OCI-LY7 (cell line): ENCODE data around the gene ITIH3. TPM values are rescaled to one million over a fixed set of nuclear protein-coding genes. Genes with fewer than 3 reads are reported as not detected.

ENCODE experiments used
- BruUV-seq: library from RNA; stranded (reverse); fragments of 400-500 nt; replicated peaks from 2 replicates; lab custom pipeline; 2021; lab: Mats Ljungman, UMichigan
- CTCF ChIA-PET: fragments of 300-600 bp; sonication (Branson Sonifier 250); formaldehyde crosslinking; loops from one replicate; lab custom pipeline; 2022; ENCODE audit warnings: antibody characterized with exemption; ENCODE audit not compliant: unreplicated experiment; lab: Charles Lee
- POLR2A ChIA-PET: fragments of 300-600 bp; sonication (Branson Sonifier 250); formaldehyde crosslinking; loops from one replicate; lab custom pipeline; 2022; ENCODE audit warnings: antibody characterized with exemption; lab: Charles Lee
- DNase-seq: peaks from one replicate; pipeline ENCODE4 v3.0.0-alpha.2; 2015; ENCODE audit warnings: low spot score
- H2AFZ ChIP-seq: fragments of 200-600 bp; sonication (generic), shearing (Covaris generic); 2 replicates; pipeline ENCODE4 v1.6.1; 2014; ENCODE audit warnings: mild to moderate bottlenecking, antibody characterized with exemption, low read length, moderate library complexity
- H3K27ac ChIP-seq: fragments of 200-600 bp; sonication (generic); 2 replicates; pipeline ENCODE4 v1.5.1; 2014; ENCODE audit warnings: mixed run types, low read depth, mild to moderate bottlenecking, moderate library complexity, low read length, inconsistent platforms; ENCODE audit not compliant: poor library complexity, severe bottlenecking
- H3K36me3 ChIP-seq: fragments of 200-600 bp; sonication (generic); 2 replicates; pipeline ENCODE4 v1.6.1; 2014; ENCODE audit warnings: mild to moderate bottlenecking, antibody characterized with exemption, low read length, moderate library complexity, mixed read lengths; ENCODE audit not compliant: insufficient read depth
- H3K4me1 ChIP-seq: fragments of 200-600 bp; sonication (generic); 2 replicates; pipeline ENCODE4 v1.5.1; 2014; ENCODE audit warnings: mild to moderate bottlenecking, low read length; ENCODE audit not compliant: insufficient read depth, poor library complexity, severe bottlenecking
- H3K4me2 ChIP-seq: fragments of 200-600 bp; sonication (generic); 2 replicates; pipeline ENCODE4 v1.6.1; 2014; ENCODE audit warnings: mild to moderate bottlenecking, low read length
- H3K4me3 ChIP-seq: fragments of 200-600 bp; sonication (generic); 2 replicates; pipeline ENCODE4 v1.5.1; 2014; ENCODE audit warnings: mild to moderate bottlenecking, low read depth, low read length; ENCODE audit not compliant: poor library complexity, severe bottlenecking
- H3K79me2 ChIP-seq: fragments of 200-600 bp; sonication (generic); 2 replicates; pipeline ENCODE4 v1.6.1; 2016; ENCODE audit warnings: low read depth, mild to moderate bottlenecking, low read length, moderate library complexity, mixed read lengths; ENCODE audit not compliant: insufficient read depth
- H3K9me2 ChIP-seq: fragments of 200-600 bp; sonication (generic); 2 replicates; pipeline ENCODE4 v1.6.1; 2016; ENCODE audit warnings: mild to moderate bottlenecking, low read length, mixed read lengths; ENCODE audit not compliant: insufficient read depth
- H3K9me3 ChIP-seq: fragments of 200-600 bp; sonication (generic); 2 replicates; pipeline ENCODE4 v1.6.1; 2014; ENCODE audit warnings: mild to moderate bottlenecking, mixed run types, low read length, mixed read lengths
- H4K20me1 ChIP-seq: fragments of 200-600 bp; sonication (generic); 2 replicates; pipeline ENCODE4 v1.6.1; 2014; ENCODE audit warnings: mild to moderate bottlenecking, antibody characterized with exemption, low read length, moderate library complexity, mixed read lengths; ENCODE audit not compliant: insufficient read depth
- CTCF ChIP-seq: fragments of 200-600 bp; sonication (generic); conservative IDR thresholded peaks from 2 replicates; pipeline ENCODE4 v1.5.1; 2014; ENCODE audit warnings: mild to moderate bottlenecking, antibody characterized with exemption, low read length, moderate library complexity, mixed read lengths
- EZH2phosphoT487 ChIP-seq: fragments of 200-600 bp; sonication (generic); IDR thresholded peaks from 2 replicates; pipeline ENCODE4 v1.6.1; 2018; ENCODE audit warnings: low read depth, borderline replicate concordance, mild to moderate bottlenecking, mixed run types, antibody characterized with exemption, low read length, moderate library complexity, mixed read lengths
- intact Hi-C: fragments of 100-400 bp; cut with micrococcal nuclease; formaldehyde crosslinking; loops from one replicate; pipeline ENCODE4 v1.10.0; 2022; ENCODE audit not compliant: unreplicated experiment
- total RNA-seq, 2 experiments: library from RNA; depleted of rRNA in 1 of 2; stranded (reverse); fragments of >200 nt in 1 of 2; shearing (Covaris generic) in 1 of 2; gene quantifications; 2 replicates each; pipeline ENCODE4 v1.2.3, GENCODE V29; 2014 to 2022

ITIH3 gene
- total RNA-seq, 2 experiments from 2014 or later = not detected

DNA sequence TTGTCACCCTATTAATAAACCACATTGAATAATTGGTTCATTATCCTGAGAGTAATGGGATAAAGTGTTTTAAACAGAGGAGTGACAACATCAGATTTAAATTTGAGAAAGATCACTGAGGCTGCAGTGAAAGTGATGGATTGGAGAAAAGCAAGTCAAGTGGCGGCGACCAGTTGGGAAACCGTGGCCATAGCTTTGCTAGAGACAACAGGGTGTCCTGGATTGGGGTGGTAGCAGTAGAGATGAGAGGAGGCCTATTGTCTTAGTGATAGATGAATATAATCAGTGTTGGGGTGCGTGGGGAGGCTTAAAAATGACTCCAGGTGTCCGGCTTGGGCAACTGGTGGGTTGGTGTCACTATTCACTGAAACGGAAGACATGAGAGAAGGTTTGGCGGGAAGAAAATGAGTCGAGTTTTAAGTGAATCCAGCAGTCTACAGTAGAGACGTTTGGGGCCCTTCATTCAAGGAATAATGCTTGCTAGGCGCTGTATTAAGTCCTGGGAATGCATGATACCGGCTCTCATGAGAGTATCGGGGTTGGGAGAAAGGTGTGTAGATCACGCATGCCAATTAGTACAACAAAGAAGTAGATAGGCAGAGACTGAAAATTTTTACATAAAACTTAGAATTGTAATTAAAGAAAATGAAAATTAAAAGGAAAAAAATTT lies 24.7 kb upstream of the ITIH3 start:
- TF ChIP-seq CTCF = no peak
- no peak for TF ChIP-seq EZH2phosphoT487
- Histone ChIP-seq H3K4me1 (peaks cover 19% of the 10 kb centered on the region), H2AFZ (peak overlapping the region; percentile 73; the same call in 1 of the 2 replicates), H3K79me2 (peaks cover 14% of the 10 kb centered on the region; the same call in 1 of the 2 replicates), H3K9me2 (no peaks in the 10 kb centered on the region), H3K36me3 (peaks cover 23% of the 10 kb centered on the region), H3K9me3 (no peaks in the 10 kb centered on the region), H3K4me3 (peak overlapping the region; percentile 75), H3K27ac (no peak overlapping the region), H4K20me1 (peaks cover 4% of the 10 kb centered on the region; the same call in 1 of the 2 replicates), H3K4me2 (peak overlapping the region; percentile 78)
- peak; percentile 7 for DNase-seq
- intact Hi-C loops = loop anchor here (1.0 kb wide), 1 partner anchor 62 kb away; no protein-coding TSS in a partner anchor
- ChIA-PET POLR2A (interaction anchor here (0.9 to 1.9 kb wide), 2 partner anchors 36 to 63 kb away, joined by 4 to 11 read pairs; no protein-coding TSS in a partner anchor), CTCF (interaction anchor here (0.6 kb wide), 1 partner anchor 360 kb away, joined by 3 read pairs; no protein-coding TSS in a partner anchor)
- no TSS peak for BruUV-seq

- Histone ChIP-seq H4K20me1 (peaks cover 4% of the 10 kb centered on the region; the same call in 1 of the 2 replicates), H3K36me3 (peaks cover 15% of the 10 kb centered on the region), H3K9me3 (no peaks in the 10 kb centered on the region), H2AFZ (peak within 1 kb of the TSS; percentile 98), H3K4me1 (peaks cover 19% of the 10 kb centered on the region), H3K4me3 (peak within 1 kb of the TSS; percentile 75), H3K27ac (peak within 1 kb of the TSS; percentile 74), H3K79me2 (peaks cover 14% of the 10 kb centered on the region; the same call in 1 of the 2 replicates), H3K4me2 (peak within 1 kb of the TSS; percentile 78), H3K9me2 (no peaks in the 10 kb centered on the region)
- BruUV-seq = no TSS peak
- CTCF ChIA-PET = interaction anchor here (0.6 kb wide), 1 partner anchor 361 kb away, joined by 3 read pairs; no protein-coding TSS in a partner anchor
- POLR2A ChIA-PET = interaction anchor here (0.6 to 1.9 kb wide), 10 partner anchors 23 to 1659 kb away, joined by 3 to 11 read pairs (median 4); no protein-coding TSS in a partner anchor
- intact Hi-C loops = loop anchor here (1.0 kb wide), 1 partner anchor 62 kb away; no protein-coding TSS in a partner anchor
- no peak for TF ChIP-seq EZH2phosphoT487
- TF ChIP-seq CTCF = no peak
- DNase-seq = peak; percentile 97
Measured at GRCh38 chr3:52770496-52771333, 23.9 kb upstream of the ITIH3 start, which contains the start of gene NEK4. NEK4 (minus strand) TSS chr3:52770940; CDS start chr3:52770746, 194 bp downstream.
